AG10803 (cell line): Measurements from ENCODE around the gene NUTM2E.
"Not testable (repeated sequence)": the region's sequence is repeated elsewhere in the genome, so short reads cannot be mapped to it uniquely, and the experiment has no call there.

Experiments used
- DNase-seq: peaks from one replicate; pipeline ENCODE4 v3.0.0; 2010; ENCODE audit warnings: low read depth
- H3K4me3 ChIP-seq: 2 replicates; pipeline ENCODE4 v1.5.1; 2011; ENCODE audit warnings: mild to moderate bottlenecking, low read length, control low read depth

NUTM2E gene

GRCh38 chr10:79853191-79853854 lies 26.8 kb downstream of the NUTM2E start:
- not testable (repeated sequence) for DNase-seq

GRCh38 chr10:79862269-79862668 lies 35.7 kb downstream of the NUTM2E start:
- H3K4me3 ChIP-seq, DNase-seq: not testable (repeated sequence)

More at GRCh38 chr10:79853191-79853854, 26.8 kb downstream of the NUTM2E start:
- not testable (repeated sequence) for H3K4me3 ChIP-seq

- not testable (repeated sequence) for DNase-seq, H3K4me3 ChIP-seq
Measured at GRCh38 chr10:79862803-79863202, 36.3 kb downstream of the NUTM2E start.

GRCh38 chr10:79866903-79867551 lies 40.5 kb downstream of the NUTM2E start:
- H3K4me3 ChIP-seq, DNase-seq: not testable (repeated sequence)

GRCh38 chr10:79868023-79868422 lies 41.5 kb downstream of the NUTM2E start:
- DNase-seq, H3K4me3 ChIP-seq: not testable (repeated sequence)

- not testable (repeated sequence) for DNase-seq
Measured at GRCh38 chr10:79869439-79870097, 43.0 kb downstream of the NUTM2E start.

GRCh38 chr10:79871729-79872128 lies 45.2 kb downstream of the NUTM2E start:
- DNase-seq, H3K4me3 ChIP-seq: not testable (repeated sequence)

More at GRCh38 chr10:79869439-79870097, 43.0 kb downstream of the NUTM2E start:
- not testable (repeated sequence) for H3K4me3 ChIP-seq
